Neural crest cell (in vitro differentiated cells): ENCODE results near the gene SMR3B. TPM values are rescaled to one million over a fixed set of nuclear protein-coding genes. Genes with fewer than 3 reads are reported as not detected.

Experiments used
- DNase-seq: peaks from one replicate; pipeline ENCODE4 v3.0.0; 2021; ENCODE audit warnings: low read depth, mixed read lengths, low spot score
- H3K27ac Mint-ChIP-seq: one replicate; pipeline ENCODE4 v1.8.0; 2021; ENCODE audit warnings: mild to moderate bottlenecking, mixed read lengths; ENCODE audit not compliant: unreplicated experiment
- H3K27me3 Mint-ChIP-seq: 2 replicates; pipeline ENCODE4 v1.8.0; 2021; ENCODE audit warnings: low read depth, mild to moderate bottlenecking, mixed read lengths
- H3K36me3 Mint-ChIP-seq: 2 replicates; pipeline ENCODE4 v1.8.0; 2021; ENCODE audit warnings: low read depth, mild to moderate bottlenecking, mixed read lengths
- H3K4me1 Mint-ChIP-seq: 2 replicates; pipeline ENCODE4 v1.8.0; 2021; ENCODE audit warnings: mixed read lengths
- H3K4me3 Mint-ChIP-seq: one replicate; pipeline ENCODE4 v1.8.0; 2021; ENCODE audit warnings: mild to moderate bottlenecking, mixed read lengths
- H3K9me3 Mint-ChIP-seq: 2 replicates; pipeline ENCODE4 v1.8.0; 2021; ENCODE audit warnings: mixed read lengths
- CTCF ChIP-seq: fragments of 200-600 bp; sonication (generic); conservative IDR thresholded peaks from 2 replicates; pipeline ENCODE4 v1.5.0; 2021; ENCODE audit warnings: antibody characterized with exemption, mild to moderate bottlenecking
- long read RNA-seq: library from polyadenylated mRNA; unstranded; transcript quantifications from one replicate; pipeline ENCODE4 v2.0.0, GENCODE V29; 2020
- total RNA-seq: library from RNA; stranded (reverse); gene quantifications from 2 replicates; pipeline ENCODE4 v1.2.1, GENCODE V29; 2021

The SMR3B gene
- total RNA-seq = not detected in 2 replicates
- long read RNA-seq = 0 reads

GRCh38 chr4:70382691-70383181, at the start of gene SMR3B:
Gene SMR3B (plus strand): TSS chr4:70383131. CDS start chr4:70384511, 1,380 bp downstream.
- TF ChIP-seq CTCF = no peak
- Mint-ChIP-seq H3K4me3 (no peak within 1 kb of the TSS), H3K27ac (no peak within 1 kb of the TSS), H3K4me1 (no peaks in the 10 kb centered on the region), H3K36me3 (no peaks in the 10 kb centered on the region), H3K9me3 (no peaks in the 10 kb centered on the region), H3K27me3 (no peaks in the 10 kb centered on the region)
- no peak for DNase-seq

GRCh38 chr4:70334681-70335080, 48.2 kb upstream of the SMR3B start, which contains the start of gene CABS1:
Gene CABS1 (plus strand): TSS chr4:70334981. CDS start chr4:70335040, 59 bp downstream.
- Mint-ChIP-seq H3K36me3 (no peaks in the 10 kb centered on the region), H3K27ac (no peak within 1 kb of the TSS), H3K9me3 (no peaks in the 10 kb centered on the region), H3K4me1 (no peaks in the 10 kb centered on the region), H3K27me3 (peaks cover 14% of the 10 kb centered on the region), H3K4me3 (no peak within 1 kb of the TSS)
- TF ChIP-seq CTCF = no peak
- no peak for DNase-seq

- H3K9me3 Mint-ChIP-seq = no peaks in the 10 kb centered on the region
- no peak for DNase-seq
- peaks cover 17% of the 10 kb centered on the region for H3K27me3 Mint-ChIP-seq
- no peaks in the 10 kb centered on the region for H3K36me3 Mint-ChIP-seq
- no peak overlapping the region for H3K4me3 Mint-ChIP-seq
- no peaks in the 10 kb centered on the region for H3K4me1 Mint-ChIP-seq
- TF ChIP-seq CTCF = no peak
- H3K27ac Mint-ChIP-seq = no peak overlapping the region
Measured at GRCh38 chr4:70336043-70336442, 46.9 kb upstream of the SMR3B start.

GRCh38 chr4:70337886-70338420, 45.0 kb upstream of the SMR3B start:
- TF ChIP-seq CTCF = no peak
- no peaks in the 10 kb centered on the region for H3K4me1 Mint-ChIP-seq
- H3K27me3 Mint-ChIP-seq = peaks cover 17% of the 10 kb centered on the region
- no peak overlapping the region for H3K27ac Mint-ChIP-seq
- H3K36me3 Mint-ChIP-seq = no peaks in the 10 kb centered on the region
- no peaks in the 10 kb centered on the region for H3K9me3 Mint-ChIP-seq
- DNase-seq = no peak
- no peak overlapping the region for H3K4me3 Mint-ChIP-seq

GRCh38 chr4:70356185-70356584, 26.7 kb upstream of the SMR3B start:
- Mint-ChIP-seq H3K27me3 (peaks cover 8% of the 10 kb centered on the region), H3K9me3 (no peaks in the 10 kb centered on the region), H3K4me3 (no peak overlapping the region), H3K27ac (no peak overlapping the region), H3K4me1 (no peaks in the 10 kb centered on the region), H3K36me3 (no peaks in the 10 kb centered on the region)
- no peak for DNase-seq
- TF ChIP-seq CTCF = no peak
